HG03457 (cell line): ENCODE data around the gene STK26.
"Not testable (repeated sequence)": the region's sequence is repeated elsewhere in the genome, so short reads cannot be mapped to it uniquely, and the experiment has no call there.

ENCODE experiments used
- ATAC-seq: cut with Tn5 transposase; IDR thresholded peaks from one replicate; pipeline ENCODE4 v1.9.1; 2021; ENCODE audit warnings: moderate number of reproducible peaks; ENCODE audit not compliant: unreplicated experiment

STK26 gene

GRCh38 chrX:132092439-132093065 lies 69.5 kb downstream of the STK26 start:
- peak; percentile 79 for ATAC-seq

- no peak for ATAC-seq
These were observed 70.2 kb downstream of the STK26 start for GRCh38 chrX:132093239-132093860.

GRCh38 chrX:132094164-132094563 lies 71.1 kb downstream of the STK26 start:
- no peak for ATAC-seq

- not testable (repeated sequence) for ATAC-seq
These were observed 75.6 kb downstream of the STK26 start for GRCh38 chrX:132098704-132099103.

GRCh38 chrX:132101206-132101605 lies 78.1 kb downstream of the STK26 start:
- ATAC-seq, result no peak

- ATAC-seq, result no peak
These were observed 78.7 kb downstream of the STK26 start for GRCh38 chrX:132101799-132102198.

GRCh38 chrX:132107291-132107690 lies 84.2 kb downstream of the STK26 start:
- ATAC-seq, result no peak

- no peak for ATAC-seq
These were observed 91.5 kb downstream of the STK26 start for GRCh38 chrX:132114607-132115006.

GRCh38 chrX:132115792-132116191 lies 92.7 kb downstream of the STK26 start:
- no peak for ATAC-seq

- ATAC-seq, result no peak
These were observed 95.3 kb downstream of the STK26 start for GRCh38 chrX:132118358-132118757.

- ATAC-seq, result no peak
These were observed 96.2 kb downstream of the STK26 start for GRCh38 chrX:132119283-132119682.

GRCh38 chrX:132119821-132120515 lies 96.9 kb downstream of the STK26 start:
- ATAC-seq, result no peak

GRCh38 chrX:132120913-132121312 lies 97.8 kb downstream of the STK26 start:
- ATAC-seq, result no peak
